H1 (cell line): ENCODE measurements around the gene PAK5. TPM values are rescaled to one million over a fixed set of nuclear protein-coding genes. Genes with fewer than 3 reads are reported as not detected.

Experiments
- CEBPB ChIP-seq: IDR thresholded peaks from 2 replicates; pipeline ENCODE4 v1.6.1; 2012; ENCODE audit warnings: low read depth, low read length
- HDAC2 ChIP-seq, 2 experiments: fragments of 300-600 bp in 1 of 2; sonication (generic) in 1 of 2; IDR thresholded peaks; 2 replicates each; pipeline ENCODE4 v1.6.1; 2011 to 2012; ENCODE audit warnings: low read depth in 2 of 2, low read length in 2 of 2, mild to moderate bottlenecking in 2 of 2, moderate library complexity in 2 of 2, borderline replicate concordance in 1 of 2, inconsistent platforms in 1 of 2
- SUZ12 ChIP-seq: fragments of 200-600 bp; sonication (generic); IDR thresholded peaks from 2 replicates; pipeline ENCODE4 v1.6.1; 2012; ENCODE audit warnings: mild to moderate bottlenecking, inconsistent platforms, low read length, moderate library complexity, mixed read lengths
- TCF12 ChIP-seq: IDR thresholded peaks from 2 replicates; pipeline ENCODE4 v1.6.1; 2011; ENCODE audit warnings: low read depth, mild to moderate bottlenecking, low read length
- polyA plus RNA-seq, 7 experiments: library from polyadenylated mRNA; depleted of rRNA in 3 of 7; stranded (reverse) in 5 of 7; unstranded in 2 of 7; fragments of >200 nt in 5 of 7; fragments of 200-250 nt in 2 of 7; gene quantifications; 1 replicate in 5 of 7; 2 replicates in 1 of 7; 4 replicates in 1 of 7; pipeline versions ENCODE4 v1.2.1 to v1.2.3, GENCODE V29; 2011 to 2013; ENCODE audit warnings: missing spikeins in 2 of 7, mixed read lengths in 2 of 7
- total RNA-seq: library from RNA; stranded (reverse); fragmentation: NEBNext Ultra II Directional; extraction: Animal tissue kit (Norgen Biotek cat#: 25700); gene quantifications from 2 replicates; pipeline ENCODE4 v1.2.1, GENCODE V29; 2021
- TF ChIP-seq, protein P1 (sequence below): fragments of 300-600 bp; sonication (generic); IDR thresholded peaks from 2 replicates; pipeline ENCODE4 v1.7.1; 2012; ENCODE audit warnings: low read length, moderate library complexity, mild to moderate bottlenecking, inconsistent platforms; ENCODE audit not compliant: insufficient replicate concordance
- TF ChIP-seq, protein P2 (sequence below): IDR thresholded peaks from 2 replicates; pipeline ENCODE4 v1.6.1; 2012; ENCODE audit warnings: inconsistent platforms

PAK5 gene
- total and polyA plus RNA-seq, 2 of the 8 experiments (the other 6 are each of a cell fraction or from before 2014, with no cell fraction given) = 0.54 to 0.80 TPM

DNA sequence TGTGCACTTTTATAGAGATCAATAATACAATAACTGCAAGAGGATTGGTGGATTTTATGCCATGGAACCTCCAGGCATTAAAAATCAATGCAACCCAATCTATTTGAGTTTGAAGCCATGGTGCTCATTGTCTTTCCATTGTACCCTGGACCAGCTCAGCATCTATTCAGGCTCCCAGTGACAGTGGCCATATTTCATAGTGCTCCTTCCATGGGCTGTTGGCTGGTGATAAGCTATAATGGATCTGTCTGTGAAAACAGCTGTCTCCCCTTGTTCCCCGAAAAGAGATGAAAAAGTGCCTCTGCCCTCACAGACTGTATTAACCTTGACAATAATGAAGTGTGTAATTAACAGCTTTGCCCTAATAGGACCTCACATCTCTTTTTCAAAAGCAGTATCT, 250.2 kb downstream of the PAK5 start (continued):
- TF ChIP-seq, protein P1, sequence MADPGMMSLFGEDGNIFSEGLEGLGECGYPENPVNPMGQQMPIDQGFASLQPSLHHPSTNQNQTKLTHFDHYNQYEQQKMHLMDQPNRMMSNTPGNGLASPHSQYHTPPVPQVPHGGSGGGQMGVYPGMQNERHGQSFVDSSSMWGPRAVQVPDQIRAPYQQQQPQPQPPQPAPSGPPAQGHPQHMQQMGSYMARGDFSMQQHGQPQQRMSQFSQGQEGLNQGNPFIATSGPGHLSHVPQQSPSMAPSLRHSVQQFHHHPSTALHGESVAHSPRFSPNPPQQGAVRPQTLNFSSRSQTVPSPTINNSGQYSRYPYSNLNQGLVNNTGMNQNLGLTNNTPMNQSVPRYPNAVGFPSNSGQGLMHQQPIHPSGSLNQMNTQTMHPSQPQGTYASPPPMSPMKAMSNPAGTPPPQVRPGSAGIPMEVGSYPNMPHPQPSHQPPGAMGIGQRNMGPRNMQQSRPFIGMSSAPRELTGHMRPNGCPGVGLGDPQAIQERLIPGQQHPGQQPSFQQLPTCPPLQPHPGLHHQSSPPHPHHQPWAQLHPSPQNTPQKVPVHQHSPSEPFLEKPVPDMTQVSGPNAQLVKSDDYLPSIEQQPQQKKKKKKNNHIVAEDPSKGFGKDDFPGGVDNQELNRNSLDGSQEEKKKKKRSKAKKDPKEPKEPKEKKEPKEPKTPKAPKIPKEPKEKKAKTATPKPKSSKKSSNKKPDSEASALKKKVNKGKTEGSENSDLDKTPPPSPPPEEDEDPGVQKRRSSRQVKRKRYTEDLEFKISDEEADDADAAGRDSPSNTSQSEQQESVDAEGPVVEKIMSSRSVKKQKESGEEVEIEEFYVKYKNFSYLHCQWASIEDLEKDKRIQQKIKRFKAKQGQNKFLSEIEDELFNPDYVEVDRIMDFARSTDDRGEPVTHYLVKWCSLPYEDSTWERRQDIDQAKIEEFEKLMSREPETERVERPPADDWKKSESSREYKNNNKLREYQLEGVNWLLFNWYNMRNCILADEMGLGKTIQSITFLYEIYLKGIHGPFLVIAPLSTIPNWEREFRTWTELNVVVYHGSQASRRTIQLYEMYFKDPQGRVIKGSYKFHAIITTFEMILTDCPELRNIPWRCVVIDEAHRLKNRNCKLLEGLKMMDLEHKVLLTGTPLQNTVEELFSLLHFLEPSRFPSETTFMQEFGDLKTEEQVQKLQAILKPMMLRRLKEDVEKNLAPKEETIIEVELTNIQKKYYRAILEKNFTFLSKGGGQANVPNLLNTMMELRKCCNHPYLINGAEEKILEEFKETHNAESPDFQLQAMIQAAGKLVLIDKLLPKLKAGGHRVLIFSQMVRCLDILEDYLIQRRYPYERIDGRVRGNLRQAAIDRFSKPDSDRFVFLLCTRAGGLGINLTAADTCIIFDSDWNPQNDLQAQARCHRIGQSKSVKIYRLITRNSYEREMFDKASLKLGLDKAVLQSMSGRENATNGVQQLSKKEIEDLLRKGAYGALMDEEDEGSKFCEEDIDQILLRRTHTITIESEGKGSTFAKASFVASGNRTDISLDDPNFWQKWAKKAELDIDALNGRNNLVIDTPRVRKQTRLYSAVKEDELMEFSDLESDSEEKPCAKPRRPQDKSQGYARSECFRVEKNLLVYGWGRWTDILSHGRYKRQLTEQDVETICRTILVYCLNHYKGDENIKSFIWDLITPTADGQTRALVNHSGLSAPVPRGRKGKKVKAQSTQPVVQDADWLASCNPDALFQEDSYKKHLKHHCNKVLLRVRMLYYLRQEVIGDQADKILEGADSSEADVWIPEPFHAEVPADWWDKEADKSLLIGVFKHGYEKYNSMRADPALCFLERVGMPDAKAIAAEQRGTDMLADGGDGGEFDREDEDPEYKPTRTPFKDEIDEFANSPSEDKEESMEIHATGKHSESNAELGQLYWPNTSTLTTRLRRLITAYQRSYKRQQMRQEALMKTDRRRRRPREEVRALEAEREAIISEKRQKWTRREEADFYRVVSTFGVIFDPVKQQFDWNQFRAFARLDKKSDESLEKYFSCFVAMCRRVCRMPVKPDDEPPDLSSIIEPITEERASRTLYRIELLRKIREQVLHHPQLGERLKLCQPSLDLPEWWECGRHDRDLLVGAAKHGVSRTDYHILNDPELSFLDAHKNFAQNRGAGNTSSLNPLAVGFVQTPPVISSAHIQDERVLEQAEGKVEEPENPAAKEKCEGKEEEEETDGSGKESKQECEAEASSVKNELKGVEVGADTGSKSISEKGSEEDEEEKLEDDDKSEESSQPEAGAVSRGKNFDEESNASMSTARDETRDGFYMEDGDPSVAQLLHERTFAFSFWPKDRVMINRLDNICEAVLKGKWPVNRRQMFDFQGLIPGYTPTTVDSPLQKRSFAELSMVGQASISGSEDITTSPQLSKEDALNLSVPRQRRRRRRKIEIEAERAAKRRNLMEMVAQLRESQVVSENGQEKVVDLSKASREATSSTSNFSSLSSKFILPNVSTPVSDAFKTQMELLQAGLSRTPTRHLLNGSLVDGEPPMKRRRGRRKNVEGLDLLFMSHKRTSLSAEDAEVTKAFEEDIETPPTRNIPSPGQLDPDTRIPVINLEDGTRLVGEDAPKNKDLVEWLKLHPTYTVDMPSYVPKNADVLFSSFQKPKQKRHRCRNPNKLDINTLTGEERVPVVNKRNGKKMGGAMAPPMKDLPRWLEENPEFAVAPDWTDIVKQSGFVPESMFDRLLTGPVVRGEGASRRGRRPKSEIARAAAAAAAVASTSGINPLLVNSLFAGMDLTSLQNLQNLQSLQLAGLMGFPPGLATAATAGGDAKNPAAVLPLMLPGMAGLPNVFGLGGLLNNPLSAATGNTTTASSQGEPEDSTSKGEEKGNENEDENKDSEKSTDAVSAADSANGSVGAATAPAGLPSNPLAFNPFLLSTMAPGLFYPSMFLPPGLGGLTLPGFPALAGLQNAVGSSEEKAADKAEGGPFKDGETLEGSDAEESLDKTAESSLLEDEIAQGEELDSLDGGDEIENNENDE = no peak
- TF ChIP-seq, protein P2, sequence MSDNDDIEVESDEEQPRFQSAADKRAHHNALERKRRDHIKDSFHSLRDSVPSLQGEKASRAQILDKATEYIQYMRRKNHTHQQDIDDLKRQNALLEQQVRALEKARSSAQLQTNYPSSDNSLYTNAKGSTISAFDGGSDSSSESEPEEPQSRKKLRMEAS = no peak
- TF ChIP-seq SUZ12 (no peak), TCF12 (no peak), CEBPB (no peak), HDAC2 (IDR thresholded peaks at IDR 0.05; ENCODE audit: borderline replicate concordance in 1 of 2, low read depth in 2 of 2, low read length in 2 of 2) (no peak)
